A673 (cell line): ENCODE measurements around the gene EXOC4.

Experiments used
- EZH2 ChIP-seq: fragments of 200-600 bp; sonication (generic); IDR thresholded peaks from 2 replicates; pipeline ENCODE4 v1.6.1; 2017; ENCODE audit warnings: borderline replicate concordance, low read depth, mild to moderate bottlenecking, mixed read lengths, antibody characterized with exemption, low read length; ENCODE audit not compliant: poor library complexity, severe bottlenecking
- TF ChIP-seq, protein P1 (sequence below): fragments of 300-800, 200-600 bp; sonication (generic); conservative IDR thresholded peaks from 2 replicates; pipeline ENCODE4 v1.5.1; 2017; ENCODE audit warnings: low read depth, mild to moderate bottlenecking, antibody characterized with exemption, low read length, moderate library complexity, mixed read lengths

- TF ChIP-seq EZH2, result no peak
- TF ChIP-seq, protein P1, sequence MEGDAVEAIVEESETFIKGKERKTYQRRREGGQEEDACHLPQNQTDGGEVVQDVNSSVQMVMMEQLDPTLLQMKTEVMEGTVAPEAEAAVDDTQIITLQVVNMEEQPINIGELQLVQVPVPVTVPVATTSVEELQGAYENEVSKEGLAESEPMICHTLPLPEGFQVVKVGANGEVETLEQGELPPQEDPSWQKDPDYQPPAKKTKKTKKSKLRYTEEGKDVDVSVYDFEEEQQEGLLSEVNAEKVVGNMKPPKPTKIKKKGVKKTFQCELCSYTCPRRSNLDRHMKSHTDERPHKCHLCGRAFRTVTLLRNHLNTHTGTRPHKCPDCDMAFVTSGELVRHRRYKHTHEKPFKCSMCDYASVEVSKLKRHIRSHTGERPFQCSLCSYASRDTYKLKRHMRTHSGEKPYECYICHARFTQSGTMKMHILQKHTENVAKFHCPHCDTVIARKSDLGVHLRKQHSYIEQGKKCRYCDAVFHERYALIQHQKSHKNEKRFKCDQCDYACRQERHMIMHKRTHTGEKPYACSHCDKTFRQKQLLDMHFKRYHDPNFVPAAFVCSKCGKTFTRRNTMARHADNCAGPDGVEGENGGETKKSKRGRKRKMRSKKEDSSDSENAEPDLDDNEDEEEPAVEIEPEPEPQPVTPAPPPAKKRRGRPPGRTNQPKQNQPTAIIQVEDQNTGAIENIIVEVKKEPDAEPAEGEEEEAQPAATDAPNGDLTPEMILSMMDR, result no peak
Measured at GRCh38 chr7:133646472-133647315, 393.8 kb downstream of the EXOC4 start.
